GM12801 (cell line): ENCODE measurements around the gene PHF13.

Experiments used
- TF ChIP-seq, protein P1 (sequence below): IDR thresholded peaks from one replicate; pipeline ENCODE4 v1.5.1; 2011; ENCODE audit warnings: control low read depth; ENCODE audit not compliant: insufficient read length; ENCODE audit errors: extremely low read depth

PHF13 gene

GRCh38 chr1:6601049-6601922, 12.2 kb upstream of the PHF13 start:
- TF ChIP-seq, protein P1, sequence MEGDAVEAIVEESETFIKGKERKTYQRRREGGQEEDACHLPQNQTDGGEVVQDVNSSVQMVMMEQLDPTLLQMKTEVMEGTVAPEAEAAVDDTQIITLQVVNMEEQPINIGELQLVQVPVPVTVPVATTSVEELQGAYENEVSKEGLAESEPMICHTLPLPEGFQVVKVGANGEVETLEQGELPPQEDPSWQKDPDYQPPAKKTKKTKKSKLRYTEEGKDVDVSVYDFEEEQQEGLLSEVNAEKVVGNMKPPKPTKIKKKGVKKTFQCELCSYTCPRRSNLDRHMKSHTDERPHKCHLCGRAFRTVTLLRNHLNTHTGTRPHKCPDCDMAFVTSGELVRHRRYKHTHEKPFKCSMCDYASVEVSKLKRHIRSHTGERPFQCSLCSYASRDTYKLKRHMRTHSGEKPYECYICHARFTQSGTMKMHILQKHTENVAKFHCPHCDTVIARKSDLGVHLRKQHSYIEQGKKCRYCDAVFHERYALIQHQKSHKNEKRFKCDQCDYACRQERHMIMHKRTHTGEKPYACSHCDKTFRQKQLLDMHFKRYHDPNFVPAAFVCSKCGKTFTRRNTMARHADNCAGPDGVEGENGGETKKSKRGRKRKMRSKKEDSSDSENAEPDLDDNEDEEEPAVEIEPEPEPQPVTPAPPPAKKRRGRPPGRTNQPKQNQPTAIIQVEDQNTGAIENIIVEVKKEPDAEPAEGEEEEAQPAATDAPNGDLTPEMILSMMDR: no peak

- TF ChIP-seq, protein P1: no peak
Measured at GRCh38 chr1:6601923-6602668, 11.4 kb upstream of the PHF13 start.

DNA sequence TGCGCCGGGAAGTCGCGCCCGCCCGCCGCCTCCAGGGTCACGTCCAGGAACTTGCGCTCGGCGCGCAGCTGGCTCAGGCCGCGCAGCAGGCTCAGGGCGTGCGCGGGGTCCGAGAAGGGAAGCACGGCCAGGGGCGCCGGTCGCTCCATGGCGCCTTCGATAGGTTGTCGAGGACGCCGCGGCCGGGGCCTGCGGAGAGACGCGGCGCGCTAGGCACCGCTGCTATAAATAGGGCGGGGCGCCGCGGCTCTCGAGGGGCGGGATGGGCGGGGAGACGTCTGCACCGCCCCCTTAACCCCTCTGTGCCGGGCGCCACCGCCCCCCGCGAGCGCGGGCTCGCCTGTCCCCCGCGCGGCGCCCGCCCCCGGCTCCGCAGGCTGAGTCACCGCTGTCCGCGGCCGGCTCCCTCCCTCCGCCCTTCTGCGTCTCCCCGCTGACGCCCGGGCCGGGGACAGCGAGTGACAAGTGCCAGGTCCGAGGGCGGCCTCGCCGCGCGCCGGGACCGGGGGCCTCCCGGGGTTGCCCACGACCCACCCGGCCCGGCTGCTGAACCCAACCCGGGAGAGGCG, 10.8 kb upstream of the PHF13 start, which contains the start of gene KLHL21:
KLHL21 (minus strand) TSS at position 201 of the 569 bp plus-strand sequence; CDS start at position 149, 52 bp downstream.
- TF ChIP-seq, protein P1: no peak

DNA sequence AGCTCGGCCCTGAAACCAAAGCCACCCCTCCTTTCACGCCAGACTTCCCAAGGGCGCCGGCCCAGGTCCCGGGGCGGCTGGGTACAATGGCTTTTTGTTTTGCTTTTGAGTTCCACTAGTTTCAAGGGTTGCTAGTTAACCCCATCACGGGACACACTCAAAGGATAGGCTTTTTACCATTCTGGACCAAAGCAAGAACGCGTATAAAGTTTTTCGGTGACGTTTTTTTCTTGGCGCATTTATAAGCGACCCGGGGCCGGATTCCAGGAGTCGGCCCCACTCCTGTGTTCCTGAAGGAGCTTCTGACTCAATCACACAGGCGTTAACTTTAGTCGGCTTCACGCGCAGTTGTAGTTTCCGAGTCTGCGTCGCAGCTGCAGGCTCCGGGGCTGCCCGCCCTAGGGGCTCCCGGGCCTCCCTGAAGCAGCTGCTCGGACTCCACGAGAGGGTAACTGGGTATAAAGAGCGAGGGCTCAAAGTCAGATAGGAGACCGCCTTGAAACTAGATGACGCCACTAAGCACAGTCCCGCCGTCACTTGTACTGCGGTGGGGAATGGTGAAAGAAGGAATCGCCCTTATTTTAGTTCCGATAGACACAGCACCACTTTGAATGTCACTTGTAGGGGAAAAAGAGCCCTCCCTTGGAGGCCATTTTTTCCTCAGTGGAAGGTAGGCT, 10.2 kb upstream of the PHF13 start:
- TF ChIP-seq, protein P1: no peak

DNA sequence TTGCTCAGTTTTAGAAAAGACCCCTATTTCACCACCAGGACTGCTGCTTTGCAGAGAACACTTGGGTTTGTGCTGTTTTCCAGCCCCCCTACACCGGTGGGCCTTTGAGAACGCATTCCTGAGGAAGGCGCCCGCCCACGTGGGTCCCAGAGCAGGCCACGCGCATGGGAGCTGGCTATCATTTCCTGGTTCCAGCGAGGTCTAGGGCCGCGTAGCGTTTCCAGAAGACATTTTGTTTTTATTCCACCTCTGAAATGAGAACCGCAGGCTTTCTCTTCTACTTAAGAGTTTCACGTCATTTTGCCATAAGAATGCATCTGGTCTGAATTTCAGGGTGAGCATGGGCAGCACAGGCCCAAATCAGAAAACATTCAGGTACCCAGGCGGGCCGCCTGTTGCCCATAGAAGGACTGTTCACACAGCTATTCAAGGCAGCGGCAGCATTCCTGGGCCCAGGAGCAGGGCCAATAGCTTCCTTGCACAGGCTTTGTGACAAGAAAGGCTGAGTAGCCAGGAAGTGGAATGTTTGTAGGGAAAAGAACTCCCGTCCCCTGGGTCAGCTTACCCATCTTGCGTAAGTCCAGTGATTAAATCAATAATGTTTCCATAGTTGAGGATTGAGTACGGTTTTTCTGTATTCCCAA, 9.5 kb upstream of the PHF13 start:
- TF ChIP-seq, protein P1: no peak

DNA sequence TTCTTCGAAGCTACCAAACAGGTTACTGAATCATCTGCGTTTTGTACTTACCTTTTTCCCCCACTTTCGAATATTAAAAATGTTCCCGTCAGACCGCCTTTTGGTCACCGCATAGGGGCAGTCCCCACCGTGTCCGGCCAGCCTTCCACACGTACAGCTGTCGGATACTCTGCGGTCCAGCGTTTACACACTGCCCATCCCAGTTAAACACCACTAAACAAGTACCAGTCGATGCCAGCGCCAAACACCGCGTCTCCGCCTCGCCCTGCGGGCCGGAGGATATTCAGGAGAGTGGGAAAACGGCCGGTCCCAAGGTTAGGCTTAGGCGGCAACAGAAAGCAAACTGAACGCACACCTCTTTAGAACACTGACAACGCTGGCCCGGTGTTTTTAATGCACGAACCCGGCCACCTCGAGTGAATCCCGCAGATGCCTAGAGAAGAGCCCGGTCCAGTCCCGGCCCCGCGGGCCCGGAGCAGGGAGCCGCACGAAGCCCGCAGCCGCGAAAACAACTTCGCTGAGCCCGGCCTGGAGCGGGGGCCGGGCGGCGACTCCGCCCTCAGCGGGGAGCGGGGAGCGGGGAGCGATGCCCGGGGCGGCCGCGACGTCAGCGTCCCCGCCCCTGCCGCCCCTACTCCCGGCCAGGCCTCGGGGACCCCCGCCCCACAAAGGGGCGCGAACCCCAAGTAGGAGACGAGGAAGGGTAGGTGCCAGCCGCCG, 730 bp upstream of the PHF13 start:
- TF ChIP-seq, protein P1: no peak
